HG03103 (cell line): ENCODE data around the gene GSTM4.
A peak's percentile ranks its signal among the peaks of the same experiment; 100 is the strongest.
"Not testable (repeated sequence)": the region's sequence is repeated elsewhere in the genome, so short reads cannot be mapped to it uniquely, and the experiment has no call there.

ENCODE experiments used
- ATAC-seq: cut with Tn5 transposase; IDR thresholded peaks from one replicate; pipeline ENCODE4 v1.9.1; 2021; ENCODE audit warnings: low read depth; ENCODE audit not compliant: unreplicated experiment

Gene GSTM4

DNA sequence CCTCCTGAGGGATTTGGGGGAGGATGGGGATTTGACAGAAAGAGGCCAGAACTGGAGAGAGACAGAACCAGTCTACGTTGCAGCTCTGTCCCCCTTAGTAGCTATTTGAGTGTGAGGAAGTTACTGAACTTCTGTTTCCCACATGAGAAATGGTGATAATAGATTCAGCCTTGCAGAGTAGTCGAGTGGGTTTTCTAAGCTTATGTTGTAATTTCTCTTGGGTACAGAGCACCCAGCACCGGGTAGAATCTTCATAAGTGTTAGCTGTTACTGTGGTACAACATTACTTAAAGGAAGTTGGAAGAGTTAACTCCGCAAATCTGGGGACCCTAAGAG, 4.8 kb downstream of the GSTM4 start:
- not testable (repeated sequence) for ATAC-seq

DNA sequence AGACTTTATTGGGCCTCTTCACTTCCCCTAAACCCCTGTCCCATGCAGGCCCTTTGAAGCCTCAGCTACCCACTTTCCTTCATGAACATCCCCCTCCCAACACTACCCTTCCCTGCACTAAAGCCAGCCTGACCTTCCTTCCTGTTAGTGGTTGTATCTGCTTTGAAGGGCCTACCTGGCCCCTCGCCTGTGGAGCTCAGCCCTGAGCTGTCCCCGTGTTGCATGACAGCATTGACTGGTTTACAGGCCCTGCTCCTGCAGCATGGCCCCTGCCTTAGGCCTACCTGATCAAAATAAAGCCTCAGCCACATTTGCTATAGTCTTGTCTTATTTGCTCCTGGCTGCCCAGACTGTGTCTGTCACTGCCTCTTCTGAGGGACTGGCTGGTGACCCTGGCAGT, 5.5 kb downstream of the GSTM4 start:
- no peak for ATAC-seq

DNA sequence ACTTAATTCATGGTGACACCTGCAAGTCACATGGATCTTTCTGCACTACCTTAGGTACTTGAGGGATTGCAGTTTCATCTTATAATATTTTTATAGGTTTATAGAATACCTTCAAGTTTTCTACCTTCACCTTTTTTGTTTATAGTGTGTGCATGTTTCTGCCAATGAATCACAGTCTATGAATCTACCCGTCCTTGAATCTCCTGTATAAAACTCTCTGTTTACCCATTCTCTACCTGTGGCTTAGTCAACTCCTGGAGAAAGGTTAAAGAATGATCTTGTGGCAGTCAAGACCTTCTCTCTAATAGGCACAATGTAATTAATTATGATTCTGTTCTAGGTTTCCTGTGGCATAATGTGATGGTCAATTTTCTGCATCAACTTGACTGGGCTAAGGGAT, 8.8 kb downstream of the GSTM4 start:
- no peak for ATAC-seq

DNA sequence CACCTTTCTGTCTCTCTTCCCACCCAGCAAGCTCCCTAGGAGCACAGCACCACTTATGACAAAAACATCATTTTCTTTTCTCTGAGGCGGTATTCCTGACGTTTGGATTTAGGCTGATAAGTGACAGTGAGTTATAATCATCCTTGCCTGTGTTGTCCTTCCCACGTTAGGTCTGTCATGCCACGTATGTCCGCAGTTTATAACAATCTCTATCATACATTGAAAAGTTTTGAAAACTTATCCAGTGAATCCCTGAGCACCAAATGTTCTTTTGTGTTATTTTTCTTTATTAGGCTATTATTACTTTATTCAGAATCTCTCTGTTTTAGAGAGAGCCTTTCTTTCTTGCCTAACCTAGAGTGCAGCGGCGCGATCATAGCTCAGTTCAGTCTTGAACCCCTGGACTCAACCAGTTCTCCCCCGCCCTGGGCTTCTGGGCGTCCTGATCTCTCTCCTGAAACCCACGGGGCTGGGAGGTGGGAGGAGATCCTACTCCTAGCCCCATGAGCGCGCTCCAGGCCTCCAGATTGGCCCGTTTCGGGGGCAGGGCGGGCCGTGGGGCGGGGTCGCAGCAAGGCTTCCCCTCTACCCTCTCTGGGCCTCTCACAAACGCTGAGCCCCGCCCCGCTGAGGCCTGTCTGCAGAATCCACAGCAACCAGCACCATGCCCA, 11.7 kb downstream of the GSTM4 start, which contains the start of gene GSTM2:
TSS of gene GSTM2 (plus strand) at position 606 of the 671 bp plus-strand sequence. CDS start at position 665, 59 bp downstream.
- ATAC-seq: peak; percentile 92

DNA sequence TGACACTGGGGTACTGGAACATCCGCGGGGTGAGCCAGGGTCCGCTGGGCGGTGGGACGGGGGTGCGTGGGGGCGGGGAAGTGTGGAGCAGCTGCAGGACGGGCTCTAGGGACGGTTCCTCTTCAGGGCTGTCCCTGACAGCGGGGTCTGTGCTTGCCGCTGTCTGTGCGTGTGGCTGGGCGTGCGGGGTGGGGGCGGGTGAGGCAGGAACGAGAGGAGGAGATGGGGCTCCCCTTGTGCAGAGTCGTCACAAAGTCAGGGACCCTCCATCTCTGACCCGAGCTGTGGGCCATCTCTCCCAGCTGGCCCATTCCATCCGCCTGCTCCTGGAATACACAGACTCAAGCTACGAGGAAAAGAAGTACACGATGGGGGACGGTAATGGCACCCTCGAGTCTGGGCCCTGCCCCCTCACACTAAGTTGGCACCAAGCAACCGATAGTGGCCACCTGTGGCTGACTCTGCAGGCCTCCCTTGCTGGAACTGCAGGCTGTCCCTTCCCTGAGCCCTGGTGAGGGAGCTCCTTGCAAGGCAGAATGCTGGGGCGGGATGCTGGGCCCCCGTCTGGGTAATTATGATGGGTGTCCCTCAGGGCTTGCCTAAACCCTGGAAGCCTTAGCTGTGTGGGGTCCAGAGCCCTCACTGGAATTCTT, 12.3 kb downstream of the GSTM4 start:
- ATAC-seq: no peak

DNA sequence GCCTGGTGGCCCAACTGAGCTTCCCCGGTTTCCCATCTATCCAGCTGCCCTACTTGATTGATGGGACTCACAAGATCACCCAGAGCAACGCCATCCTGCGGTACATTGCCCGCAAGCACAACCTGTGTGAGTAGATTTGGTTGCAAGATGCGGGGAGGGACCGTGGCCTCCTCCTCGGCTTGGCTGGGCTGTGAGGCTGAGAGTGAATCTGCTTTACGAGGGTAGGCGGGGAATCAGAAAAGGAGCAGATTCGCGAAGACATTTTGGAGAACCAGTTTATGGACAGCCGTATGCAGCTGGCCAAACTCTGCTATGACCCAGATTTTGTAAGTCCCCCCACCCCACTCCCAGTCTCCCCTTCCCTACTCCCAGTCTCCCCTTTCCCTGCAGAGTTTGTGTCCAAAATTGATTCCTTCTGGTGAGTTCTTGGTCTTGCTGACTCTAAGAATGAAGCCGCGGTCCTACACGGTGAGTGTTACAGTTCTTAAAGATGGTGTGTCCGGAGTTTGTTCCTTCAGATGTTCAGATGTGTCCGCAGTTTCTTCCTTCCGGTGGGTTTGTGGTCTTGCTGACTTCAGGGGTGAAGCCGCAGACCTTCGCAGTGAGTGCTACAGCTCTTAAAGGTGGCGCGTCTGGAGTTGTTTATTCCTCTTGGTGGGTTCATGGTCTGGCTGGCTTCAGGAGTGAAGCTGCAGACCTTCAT, 13.5 kb downstream of the GSTM4 start:
- ATAC-seq: no peak

DNA sequence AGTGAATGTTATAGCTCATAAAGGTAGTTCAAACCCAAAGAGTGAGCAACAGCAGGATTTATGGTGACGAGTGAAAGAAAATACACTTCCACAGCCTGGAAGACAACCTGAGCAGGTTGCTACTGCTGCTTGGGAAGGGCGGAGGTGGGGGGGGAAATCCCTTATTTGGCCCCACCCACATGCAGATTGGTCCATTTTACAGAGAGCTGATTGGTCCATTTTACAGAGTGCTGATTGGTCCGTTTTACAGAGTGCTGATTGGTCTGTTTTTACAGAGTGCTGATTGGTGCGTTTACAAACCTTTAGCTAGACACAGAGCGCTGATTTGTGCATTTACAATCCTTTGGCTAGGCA, 14.0 kb downstream of the GSTM4 start:
- ATAC-seq: not testable (repeated sequence)

DNA sequence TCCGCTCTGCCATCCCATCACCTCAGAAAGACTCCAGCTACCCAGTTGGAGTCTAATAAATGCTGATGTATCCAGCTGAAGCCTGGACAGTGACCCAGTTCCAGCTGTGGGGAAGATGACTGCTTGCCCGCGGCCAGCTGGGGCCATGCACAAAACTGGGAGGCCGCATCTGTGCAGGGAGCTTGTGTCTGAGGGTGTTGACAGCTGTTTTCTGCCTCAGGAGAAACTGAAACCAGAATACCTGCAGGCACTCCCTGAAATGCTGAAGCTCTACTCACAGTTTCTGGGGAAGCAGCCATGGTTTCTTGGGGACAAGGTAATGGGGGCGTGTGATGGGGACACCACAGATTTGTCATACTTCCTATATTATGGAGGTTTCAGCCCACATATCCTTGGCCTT, 15.2 kb downstream of the GSTM4 start:
- no peak for ATAC-seq

DNA sequence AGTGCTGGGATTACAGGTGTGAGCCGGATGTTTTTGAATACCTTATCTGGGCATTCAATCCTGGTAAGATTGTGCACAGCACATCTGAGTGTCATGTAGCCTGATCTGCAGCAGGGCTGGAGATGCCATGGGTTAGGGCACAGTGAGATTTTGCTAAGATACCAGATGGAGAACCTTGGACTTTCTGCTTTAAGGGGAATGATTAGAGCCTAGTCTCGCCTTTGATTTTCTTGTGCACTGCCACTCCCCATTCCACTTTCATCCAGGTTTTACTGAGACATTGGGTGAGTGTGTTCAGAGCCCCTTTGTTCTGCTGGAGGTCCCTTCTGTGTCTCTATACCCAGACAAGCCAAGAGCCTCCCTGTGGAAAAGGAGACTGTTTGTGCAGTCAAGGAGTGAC, 18.0 kb downstream of the GSTM4 start:
- not testable (repeated sequence) for ATAC-seq

DNA sequence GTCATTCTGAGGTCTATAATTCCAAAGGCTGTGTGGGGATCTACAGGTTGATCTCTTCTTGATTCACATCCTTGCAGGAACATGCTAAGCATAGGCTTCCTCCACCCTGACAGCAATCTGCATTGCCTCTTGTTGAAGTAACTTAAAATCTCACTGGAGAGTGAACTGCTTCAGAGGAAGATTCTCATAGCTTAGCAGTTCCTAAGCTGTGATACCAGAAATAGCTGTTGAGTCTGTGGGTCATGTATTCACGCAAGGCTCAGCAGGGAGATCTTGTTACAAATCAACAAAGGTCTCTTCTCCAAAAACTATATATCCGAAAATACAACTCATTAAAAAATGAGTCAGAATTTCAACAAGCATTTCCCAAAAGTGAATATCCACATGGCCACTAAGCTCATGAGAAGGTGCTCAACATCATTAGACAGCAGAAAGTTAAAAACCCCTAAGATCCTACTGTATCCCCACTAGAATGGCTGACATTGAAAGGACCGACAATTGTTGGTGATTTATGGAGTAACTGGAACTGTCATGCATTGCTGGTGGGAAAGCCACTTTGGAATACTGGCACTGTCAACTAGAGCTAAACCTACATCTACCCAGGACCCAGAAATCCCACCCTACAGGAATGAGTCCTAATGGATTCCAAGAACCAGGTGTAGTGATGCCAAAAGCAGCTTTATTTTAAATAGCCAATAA, 20.9 kb downstream of the GSTM4 start:
- not testable (repeated sequence) for ATAC-seq

DNA sequence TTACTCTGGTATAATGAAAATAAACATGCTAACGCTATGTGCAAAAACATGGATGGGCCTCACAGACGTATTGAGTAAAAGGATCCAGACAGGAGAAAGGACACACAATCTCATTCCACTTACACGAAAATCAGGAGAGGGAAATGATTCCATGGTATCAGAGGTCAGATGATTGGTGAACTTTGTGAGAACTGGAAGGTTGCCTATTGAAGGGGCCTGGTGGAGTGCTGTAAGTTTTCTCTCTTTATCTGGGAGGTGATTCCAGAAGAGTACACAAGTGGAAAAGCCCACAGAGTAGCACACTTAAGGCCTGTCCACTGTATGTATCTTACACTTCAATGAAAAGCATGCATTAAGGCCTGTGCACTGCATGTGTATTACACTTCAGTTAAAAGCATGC, 21.6 kb downstream of the GSTM4 start:
- no peak for ATAC-seq

DNA sequence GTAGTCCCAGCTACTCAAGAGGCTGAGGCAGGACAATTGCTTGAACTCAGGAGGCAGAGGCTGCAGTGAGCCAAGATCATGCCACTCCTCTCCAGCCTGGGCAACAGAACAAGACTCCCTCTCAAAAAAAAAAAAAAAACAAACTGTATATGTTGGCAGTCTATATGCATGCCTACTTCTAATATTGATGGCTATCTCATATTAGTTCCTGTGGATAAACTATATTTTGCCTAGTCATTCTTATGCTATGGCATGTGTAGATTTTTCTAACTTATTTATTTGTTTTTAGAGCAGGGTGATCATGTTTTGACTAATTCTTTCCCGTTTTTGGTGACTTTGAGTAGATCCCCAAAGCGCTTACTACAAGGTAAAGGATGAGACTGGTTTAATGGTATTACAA, 22.7 kb downstream of the GSTM4 start:
- ATAC-seq: not testable (repeated sequence)

DNA sequence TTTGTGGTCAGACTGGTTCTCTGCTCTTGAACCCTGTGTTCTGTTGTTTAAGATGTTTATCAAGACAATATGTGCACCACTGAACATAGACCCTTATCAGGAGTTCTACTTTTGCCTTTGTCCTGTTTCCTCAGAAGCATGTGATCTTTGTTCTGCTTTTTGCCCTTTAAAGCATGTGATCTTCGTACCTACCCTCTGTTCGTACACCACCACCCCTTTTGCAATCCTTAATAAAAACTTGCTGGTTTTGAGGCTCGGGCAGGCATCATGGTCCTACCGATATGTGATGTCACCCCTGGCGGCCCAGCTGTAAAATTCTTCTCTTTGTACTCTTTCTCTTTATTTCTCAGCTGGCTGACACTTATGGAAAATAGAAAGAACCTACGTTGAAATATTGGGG, 28.9 kb downstream of the GSTM4 start:
- ATAC-seq: not testable (repeated sequence)

DNA sequence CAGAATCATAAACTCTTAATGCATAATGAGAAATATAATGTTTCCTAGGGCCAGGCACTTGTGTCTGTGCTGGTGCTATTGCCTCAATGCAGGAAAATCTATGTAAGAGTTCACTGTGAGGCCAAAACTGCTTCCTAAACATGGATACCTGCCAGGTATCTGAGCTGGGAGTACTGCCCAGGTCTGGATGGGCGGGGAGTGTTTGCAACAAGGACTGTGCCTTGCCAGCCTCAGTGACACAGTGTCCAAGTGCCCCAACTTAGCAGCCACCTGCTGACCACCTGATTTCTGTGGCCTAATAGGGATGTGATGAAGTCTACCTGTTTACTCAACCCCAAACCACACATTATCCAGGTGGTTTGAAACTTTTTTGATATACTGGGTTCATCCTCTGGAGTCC, 29.5 kb downstream of the GSTM4 start:
- ATAC-seq: not testable (repeated sequence)

DNA sequence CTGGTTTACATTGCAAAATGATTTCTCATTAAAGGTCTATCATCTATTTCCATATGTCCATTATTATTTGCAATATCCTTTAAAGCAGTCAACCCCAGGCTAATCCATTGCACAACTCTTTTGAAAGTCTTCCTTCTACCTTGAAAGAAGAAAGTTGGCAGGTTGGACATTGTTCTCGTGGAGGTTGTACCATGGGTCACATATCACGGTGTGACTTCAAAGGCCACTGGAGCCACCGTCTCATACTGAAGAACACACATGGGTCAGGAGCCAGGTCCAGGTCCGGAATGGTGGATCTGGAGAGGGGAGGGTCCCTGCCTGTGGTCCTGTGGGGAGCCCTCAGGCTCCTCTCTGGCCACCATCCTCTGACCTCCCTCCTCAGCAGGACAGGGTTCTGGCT, 30.0 kb downstream of the GSTM4 start:
- ATAC-seq: not testable (repeated sequence)

DNA sequence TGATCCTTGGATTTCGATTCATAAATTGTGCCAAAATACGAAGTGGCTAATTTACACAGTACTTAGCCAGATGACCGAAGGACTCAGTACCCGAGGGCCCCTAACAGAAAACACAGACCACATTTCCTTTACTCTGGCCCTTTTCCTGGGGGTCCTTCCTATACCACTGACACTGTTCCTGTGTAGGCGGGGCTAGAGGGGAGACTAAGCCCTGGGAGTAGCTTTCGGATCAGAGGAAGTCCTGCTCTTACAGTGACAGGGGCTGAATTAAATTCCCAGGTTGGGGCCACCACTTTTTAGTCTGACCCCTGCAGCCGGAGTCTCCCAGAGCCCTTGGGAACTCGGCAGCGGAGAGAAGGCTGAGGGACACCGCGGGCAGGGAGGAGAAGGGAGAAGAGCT, 31.2 kb downstream of the GSTM4 start:
- ATAC-seq: peak; percentile 15

DNA sequence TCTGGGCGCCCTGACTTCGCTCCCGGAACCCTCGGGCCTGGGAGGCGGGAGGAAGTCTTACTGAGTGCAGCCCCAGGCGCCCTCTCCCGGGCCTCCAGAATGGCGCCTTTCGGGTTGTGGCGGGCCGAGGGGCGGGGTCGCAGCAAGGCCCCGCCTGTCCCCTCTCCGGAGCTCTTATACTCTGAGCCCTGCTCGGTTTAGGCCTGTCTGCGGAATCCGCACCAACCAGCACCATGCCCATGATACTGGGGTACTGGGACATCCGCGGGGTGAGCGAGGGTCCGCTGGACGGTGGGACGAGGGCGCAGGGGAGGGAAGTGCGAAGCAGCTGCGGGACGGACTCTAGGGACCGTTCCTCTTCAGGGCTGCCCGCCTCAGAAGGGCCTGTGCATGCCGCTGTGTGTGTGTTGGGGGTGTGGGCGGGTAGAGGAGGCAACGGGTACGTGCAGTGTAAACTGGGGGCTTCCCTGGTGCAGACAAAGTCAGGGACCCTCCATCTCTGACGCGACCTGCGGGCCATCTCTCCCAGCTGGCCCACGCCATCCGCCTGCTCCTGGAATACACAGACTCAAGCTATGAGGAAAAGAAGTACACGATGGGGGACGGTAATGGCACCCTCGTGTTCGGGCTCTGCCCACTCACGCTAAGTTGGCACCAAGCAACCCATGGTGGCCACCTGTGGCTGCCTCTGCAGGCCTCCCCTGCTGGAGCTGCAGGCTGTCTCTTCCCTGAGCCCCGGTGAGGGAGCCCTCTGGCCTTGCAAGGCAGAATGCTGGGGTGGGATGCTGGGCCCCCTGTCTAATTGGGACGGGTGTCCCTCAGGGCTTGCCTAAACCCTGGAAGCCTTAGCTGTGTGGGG, 32.0 kb downstream of the GSTM4 start, which contains the start of gene GSTM1:
TSS of gene GSTM1 (plus strand) at position 177 of the 859 bp plus-strand sequence. CDS start at position 234, 57 bp downstream.
- peak; percentile 86 for ATAC-seq

DNA sequence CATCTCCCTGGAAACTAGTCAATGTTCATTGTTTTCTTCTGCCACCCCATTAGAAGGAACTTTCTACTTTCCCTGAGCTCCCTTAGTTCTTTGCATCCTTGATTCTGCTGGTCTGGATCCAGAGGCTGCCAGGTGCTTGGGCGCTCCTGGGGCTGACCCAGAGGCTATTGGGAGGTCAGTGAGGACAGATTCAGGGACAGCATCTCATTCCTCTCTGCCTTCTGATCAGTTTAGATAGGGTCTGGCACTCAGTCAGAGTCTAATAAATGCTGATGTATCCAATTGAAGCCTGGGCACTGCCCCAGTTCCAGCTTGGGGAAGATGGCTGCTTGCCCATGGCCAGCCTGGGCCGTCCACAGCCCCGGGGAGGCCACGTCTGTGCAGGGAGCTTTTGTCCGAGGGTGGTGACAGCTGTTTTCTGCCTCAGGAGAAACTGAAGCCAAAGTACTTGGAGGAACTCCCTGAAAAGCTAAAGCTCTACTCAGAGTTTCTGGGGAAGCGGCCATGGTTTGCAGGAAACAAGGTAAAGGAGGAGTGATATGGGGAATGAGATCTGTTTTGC, 34.0 kb downstream of the GSTM4 start:
- ATAC-seq: no peak

DNA sequence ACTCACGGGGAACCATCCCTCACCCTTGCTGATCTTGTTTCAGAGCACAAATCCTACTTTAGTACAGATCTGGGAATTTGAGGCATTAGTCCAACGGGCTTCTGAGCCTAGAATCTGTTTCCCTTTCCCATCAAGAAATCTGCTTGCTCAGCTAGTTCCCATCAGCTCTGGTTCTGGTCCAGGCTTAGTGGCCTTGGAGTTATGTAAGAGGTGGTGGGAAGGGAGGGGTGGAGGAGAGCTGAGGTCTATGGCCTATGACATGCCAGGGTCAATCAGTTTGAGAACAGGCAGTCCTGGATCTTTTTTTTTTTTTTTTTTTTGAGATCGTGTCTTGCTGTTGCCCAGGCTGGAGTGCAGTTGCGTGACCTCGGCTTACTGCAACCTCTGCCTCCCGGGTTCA, 35.9 kb downstream of the GSTM4 start:
- no peak for ATAC-seq

DNA sequence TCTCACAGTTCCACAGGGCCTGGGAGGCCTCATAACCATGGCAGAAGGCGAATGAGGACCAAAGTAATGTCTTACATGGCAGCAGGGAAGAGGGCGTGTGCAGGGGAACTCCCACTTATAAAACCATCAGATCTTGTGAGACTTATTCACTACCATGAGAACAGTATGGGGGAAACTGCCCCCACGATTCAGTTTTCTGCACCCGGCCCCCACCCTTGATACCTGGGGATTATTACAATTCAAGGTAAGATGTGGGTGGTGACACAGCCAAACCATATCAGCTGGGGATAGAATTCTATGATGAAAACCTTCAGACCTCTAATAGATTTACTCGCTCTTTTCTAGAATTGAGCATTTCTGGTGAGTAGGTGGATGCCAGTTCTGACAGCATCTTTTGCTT, 38.5 kb downstream of the GSTM4 start:
- ATAC-seq: not testable (repeated sequence)
